Measurements from ENCODE around the gene FAM20A.

FAM20A gene

DNA sequence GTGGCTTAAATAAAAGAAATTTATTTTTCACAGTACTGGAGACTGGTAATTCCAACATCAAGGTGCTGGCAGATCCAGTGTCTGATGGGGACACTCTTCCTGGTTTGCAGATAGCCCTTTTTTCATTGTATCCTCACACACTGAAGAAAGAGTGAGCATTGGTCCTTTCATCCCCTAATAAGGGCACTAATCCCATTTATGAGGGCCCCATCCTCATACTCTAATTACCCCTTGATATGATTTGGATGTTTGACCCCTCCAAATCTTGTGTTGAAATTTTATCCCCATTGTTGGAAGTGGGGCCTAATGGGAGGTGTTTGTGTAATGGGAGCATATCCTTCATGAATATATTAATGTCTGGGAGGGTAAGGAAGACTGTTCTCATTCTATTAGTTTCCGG is 9.4 kb upstream of the FAM20A start:
- DNase-seq (ENCODE audit: low spot score), result no peak

DNA sequence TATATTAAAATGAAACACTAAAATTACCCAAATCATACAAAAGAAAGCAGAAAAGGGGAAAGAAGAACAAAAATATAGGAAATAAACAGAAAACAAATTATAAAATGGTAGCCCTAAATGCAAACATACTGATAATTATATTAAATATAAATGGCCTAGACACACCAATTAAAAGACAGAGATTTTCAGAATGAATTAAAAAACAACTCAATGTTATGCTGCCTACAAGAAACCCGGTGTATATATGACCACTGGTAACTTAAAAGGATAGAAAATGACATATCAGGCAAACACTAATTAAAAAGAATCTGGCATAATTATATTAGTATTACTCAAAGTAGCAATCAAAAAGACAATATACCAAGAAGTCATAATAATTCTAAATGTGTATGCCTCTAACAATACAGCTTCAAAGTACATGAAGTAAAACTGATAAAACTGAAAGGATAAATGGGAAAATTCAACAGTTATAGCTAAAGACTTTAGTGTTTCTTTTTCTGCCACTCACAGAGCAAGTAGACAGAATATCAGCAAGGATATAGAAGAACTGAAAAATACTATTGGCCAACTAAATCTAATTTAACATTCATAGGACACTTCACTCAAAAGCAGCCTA is 7.5 kb upstream of the FAM20A start:
- no peak for DNase-seq (ENCODE audit: low spot score)

GRCh38 chr17:68606451-68607307 is 5.5 kb upstream of the FAM20A start:
- no peak for DNase-seq (ENCODE audit: low spot score)

DNA sequence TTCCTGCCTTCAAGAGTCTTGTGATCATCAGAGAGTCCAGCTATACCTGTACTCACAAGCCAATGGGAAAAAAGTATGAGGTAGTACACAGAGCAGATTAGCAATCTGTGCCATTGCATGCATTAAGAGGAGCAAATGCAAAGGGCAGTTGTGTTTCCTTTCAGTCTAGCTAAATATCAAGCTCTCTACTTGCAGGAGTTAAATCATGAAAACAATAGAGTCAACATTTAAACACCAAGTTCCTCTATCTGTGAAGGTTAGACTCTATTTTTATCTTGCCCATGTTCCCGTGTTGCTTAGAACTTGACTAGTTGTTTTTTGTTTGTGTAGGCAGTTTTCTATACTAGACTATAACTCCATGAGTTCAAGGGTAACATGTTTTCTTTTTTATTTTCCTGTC is 4.7 kb upstream of the FAM20A start:
- DNase-seq (ENCODE audit: low spot score), result no peak

- no peak for DNase-seq (ENCODE audit: low spot score)
Measured at GRCh38 chr17:68603656-68604055, 2.5 kb upstream of the FAM20A start.

DNA sequence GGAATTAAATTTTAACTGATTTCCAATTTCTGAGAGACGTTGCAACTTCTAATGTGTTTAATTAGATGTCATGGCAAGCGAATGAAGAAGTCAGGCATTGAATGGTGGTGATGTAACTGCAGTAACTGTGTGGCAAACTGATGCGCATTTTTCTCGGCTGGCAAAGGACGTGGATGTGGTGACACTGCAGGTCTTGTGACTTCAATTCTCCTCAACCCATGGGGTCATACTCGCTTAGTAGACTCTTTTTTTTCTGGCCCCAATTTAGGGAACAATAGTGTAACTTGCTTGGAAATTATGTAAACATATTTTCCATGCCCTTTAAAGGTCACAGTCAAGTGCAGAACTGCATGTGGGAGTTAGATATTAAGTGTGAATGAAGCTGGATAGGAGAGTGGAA is 1.9 kb upstream of the FAM20A start:
- no peak for DNase-seq (ENCODE audit: low spot score)

- no peak for DNase-seq (ENCODE audit: low spot score)
Measured at GRCh38 chr17:68602289-68602688, 1.1 kb upstream of the FAM20A start.

- DNase-seq (ENCODE audit: low spot score), result no peak
Measured at GRCh38 chr17:68601565-68602288, 560 bp upstream of the FAM20A start.

DNA sequence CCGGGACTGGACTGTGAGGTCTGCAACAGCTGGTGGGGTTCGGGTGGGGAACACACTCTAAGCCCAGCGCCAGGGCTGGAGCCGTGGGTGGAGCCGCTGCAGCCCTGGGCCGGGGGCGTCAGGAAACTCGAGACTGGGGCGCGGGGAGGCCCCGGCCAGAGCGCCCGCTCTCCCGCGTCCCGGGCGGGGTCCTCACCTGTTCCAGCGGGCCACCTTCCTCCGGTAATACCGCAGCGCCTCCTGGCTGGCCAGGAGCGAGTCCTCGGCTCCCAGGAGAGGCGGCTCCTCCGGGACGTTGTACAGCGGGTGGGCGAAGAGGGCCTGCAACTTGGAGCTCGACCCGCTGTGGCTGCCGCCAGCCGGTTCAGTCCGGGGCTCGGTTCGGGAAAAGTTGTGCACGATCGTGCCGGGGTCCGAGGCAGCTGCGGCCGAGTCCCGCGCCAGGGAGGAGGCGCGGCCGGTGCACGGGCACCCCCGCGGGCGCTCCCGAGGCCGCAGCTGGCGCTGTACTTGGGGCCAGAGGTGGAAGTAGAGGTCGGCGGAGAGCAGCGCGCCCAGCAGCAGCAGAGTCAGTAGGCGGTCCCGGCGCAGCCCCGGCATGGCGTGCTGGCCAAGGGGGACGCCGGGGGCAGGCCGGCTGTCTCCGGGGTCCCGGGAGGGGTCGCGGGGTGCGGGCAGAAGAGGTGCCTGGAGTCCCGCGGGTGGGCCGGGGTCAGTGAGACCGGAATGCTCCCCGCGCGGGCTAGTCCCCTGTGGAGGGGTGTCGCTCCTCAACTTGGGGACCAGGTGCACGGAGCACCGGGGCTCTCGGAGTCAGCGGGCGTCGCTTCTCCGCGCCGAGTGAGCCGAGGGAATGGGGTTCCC is 868 bp downstream of the FAM20A start:
- DNase-seq (ENCODE audit: low spot score), result peak; percentile 48

DNA sequence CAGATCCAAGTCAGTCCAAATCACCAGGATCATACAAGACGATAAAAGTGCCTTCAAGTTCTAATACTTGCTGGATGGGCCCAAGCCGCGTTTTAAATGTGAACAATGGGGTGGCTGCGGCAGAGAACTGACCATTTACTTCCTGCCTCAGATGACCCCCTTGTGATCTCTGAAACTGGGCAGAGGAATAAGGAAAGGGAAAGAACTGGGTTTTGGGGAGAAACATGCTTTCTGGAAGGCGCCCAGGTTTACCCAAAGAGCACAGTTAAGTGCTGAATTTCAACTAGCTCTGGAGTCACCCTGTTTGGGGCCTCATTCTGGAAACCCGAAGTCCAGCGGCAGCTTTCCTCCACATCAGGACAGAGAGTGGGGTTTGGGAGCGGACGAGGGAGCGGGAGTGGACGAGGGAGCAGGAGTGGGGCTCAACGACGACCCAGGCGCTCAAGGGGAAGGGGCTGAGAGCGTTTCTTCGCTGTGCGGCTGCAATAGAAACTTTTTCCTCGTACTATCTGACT is 1.6 kb downstream of the FAM20A start:
- no peak for DNase-seq (ENCODE audit: low spot score)

- DNase-seq (ENCODE audit: low spot score), result no peak
Measured at GRCh38 chr17:68599091-68599490, 2.1 kb downstream of the FAM20A start.

DNA sequence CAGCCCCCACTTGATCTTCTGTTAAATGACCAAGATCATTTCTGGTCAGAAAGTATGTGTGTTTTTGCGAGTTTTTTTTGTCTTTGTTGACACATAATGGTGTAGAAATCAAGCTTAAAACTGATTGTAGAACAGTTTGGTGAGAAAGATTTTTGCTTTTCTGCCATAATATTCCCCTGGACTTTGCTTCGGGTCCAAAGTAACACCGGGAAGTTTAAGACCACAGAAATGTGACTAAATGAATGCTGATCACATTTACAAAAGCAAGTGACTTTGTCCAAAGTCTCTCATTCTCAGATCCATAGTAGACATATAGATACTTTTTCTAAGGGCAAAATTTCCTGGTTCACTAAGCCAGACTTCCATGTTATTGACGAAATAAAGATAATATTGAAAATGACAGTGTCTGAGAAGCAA is 2.6 kb downstream of the FAM20A start:
- DNase-seq (ENCODE audit: low spot score), result no peak

- DNase-seq (ENCODE audit: low spot score), result no peak
Measured at GRCh38 chr17:68598074-68598473, 3.1 kb downstream of the FAM20A start.

- no peak for DNase-seq (ENCODE audit: low spot score)
Measured at GRCh38 chr17:68596411-68596945, 4.7 kb downstream of the FAM20A start.

- DNase-seq (ENCODE audit: low spot score), result no peak
Measured at GRCh38 chr17:68595986-68596385, 5.2 kb downstream of the FAM20A start.

- no peak for DNase-seq (ENCODE audit: low spot score)
Measured at GRCh38 chr17:68595496-68595895, 5.7 kb downstream of the FAM20A start.

GRCh38 chr17:68594552-68594951 is 6.6 kb downstream of the FAM20A start:
- DNase-seq (ENCODE audit: low spot score), result no peak

DNA sequence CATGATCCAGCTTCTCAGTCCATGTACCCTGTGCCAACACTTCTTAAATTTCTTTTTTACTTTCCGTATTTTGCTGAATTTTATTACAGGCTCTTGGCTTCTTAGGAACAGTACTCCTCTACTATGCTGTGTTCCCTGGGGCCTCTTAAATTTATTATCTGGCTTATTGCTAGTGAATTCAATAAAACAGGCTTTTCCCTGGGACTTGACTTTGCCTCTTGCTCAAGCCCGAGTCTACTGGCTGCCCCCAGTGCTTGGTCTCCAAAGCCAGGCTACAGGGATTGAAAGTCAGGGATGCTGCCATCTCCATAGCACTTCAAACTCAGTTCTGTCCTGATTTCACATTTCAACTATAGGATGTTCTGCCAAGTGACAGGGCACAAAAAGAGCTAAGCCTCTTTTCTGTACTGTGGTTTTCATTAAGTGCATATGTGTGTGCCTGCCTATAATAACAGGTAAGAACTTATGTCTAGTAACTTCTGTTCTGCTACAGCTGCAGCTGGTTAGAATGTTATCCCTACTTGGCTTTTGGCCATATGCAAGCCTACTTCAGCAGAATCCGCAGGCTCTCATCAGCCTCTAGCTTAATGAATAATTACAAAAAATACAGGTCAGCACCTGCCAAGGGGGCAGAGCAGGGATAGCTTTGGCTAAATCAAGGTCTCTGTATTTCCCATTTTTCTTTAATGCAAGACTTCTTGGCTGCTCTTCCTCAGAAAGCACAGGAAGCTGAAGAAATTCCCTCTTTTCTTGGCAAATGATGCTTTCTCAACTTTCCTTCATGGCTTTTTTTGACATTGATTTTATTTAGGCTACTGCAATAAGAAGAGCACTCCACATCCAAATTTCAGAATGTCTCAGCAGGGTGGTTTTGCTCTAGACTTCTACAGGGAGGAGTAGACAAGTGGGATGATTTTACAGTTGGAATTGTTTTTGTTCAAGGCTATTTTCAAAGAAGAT is 8.2 kb downstream of the FAM20A start:
- DNase-seq (ENCODE audit: low spot score), result no peak

GRCh38 chr17:68592009-68592408 is 9.2 kb downstream of the FAM20A start:
- DNase-seq (ENCODE audit: low spot score), result no peak

DNA sequence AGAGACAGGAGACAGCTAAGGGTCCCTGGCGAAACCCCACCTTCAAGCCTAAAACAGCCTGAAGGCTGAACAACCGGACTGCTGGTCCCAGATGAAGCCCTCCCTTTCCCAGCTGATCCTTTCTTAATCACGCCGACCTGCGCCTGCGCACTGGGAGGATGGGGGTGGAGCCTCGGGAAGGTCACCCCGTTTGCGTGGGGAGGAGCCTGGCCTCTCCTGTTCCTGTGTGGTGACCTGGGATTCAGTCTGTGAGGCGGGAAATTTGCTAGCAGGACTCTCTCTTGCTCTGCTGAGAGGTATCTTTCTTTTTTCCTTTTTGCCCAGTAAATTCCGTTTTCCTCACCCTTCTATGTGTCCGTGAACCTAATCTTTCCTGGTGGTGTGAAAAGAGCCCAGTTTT is 9.6 kb downstream of the FAM20A start:
- DNase-seq (ENCODE audit: low spot score), result no peak

All from AG08396 (cell line).